Transverse colon (tissue), 4 donors: ENCODE results near the gene DIS3L2.

Source experiments
- POLR2AphosphoS5 ChIP-seq, 3 donors: sonication (generic); formaldehyde crosslinking; IDR thresholded peaks; one replicate each; pipeline ENCODE4 v1.6.1; 2016; ENCODE audit warnings: antibody characterized with exemption in 3 of 3
- TF ChIP-seq, protein P1 (sequence below), 5 experiments: fragments of 200-600 bp in 3 of 5; fragments of 450-650 bp in 2 of 5; sonication (generic) in 3 of 5; IDR thresholded peaks; 1 replicate in 2 of 5; 2 replicates in 3 of 5; pipeline ENCODE4 v1.5.1; 2016 to 2017; ENCODE audit warnings: antibody characterized with exemption in 5 of 5, inconsistent platforms in 3 of 5, mild to moderate bottlenecking in 2 of 5, moderate library complexity in 1 of 5

DNA sequence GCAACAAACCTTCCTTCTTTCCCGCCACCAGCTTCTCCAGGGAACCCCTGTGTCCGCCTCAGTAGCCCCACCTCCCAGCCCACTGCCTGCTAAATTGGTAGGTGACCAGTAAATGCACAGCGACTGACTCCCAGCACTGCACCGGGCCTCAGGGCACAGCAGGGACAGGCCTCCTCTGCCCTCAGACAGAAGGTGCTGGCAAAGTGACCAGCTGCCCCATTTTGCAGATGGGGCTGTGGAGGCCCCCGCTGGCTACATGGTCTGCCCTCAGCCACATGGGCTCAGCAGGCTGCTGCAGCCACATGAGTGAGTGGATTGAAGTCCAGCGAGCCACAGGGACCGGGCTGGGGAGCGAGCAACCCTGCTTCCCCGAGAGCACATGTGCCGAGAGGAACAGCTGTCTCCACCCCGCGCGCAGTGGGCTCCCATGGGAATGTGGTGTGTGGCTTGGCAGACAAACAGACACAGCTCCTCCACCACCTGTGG is 27.6 kb upstream of the DIS3L2 start:
- TF ChIP-seq, protein P1, sequence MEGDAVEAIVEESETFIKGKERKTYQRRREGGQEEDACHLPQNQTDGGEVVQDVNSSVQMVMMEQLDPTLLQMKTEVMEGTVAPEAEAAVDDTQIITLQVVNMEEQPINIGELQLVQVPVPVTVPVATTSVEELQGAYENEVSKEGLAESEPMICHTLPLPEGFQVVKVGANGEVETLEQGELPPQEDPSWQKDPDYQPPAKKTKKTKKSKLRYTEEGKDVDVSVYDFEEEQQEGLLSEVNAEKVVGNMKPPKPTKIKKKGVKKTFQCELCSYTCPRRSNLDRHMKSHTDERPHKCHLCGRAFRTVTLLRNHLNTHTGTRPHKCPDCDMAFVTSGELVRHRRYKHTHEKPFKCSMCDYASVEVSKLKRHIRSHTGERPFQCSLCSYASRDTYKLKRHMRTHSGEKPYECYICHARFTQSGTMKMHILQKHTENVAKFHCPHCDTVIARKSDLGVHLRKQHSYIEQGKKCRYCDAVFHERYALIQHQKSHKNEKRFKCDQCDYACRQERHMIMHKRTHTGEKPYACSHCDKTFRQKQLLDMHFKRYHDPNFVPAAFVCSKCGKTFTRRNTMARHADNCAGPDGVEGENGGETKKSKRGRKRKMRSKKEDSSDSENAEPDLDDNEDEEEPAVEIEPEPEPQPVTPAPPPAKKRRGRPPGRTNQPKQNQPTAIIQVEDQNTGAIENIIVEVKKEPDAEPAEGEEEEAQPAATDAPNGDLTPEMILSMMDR (IDR thresholded peaks at IDR 0.05), result no peak
- no peak for TF ChIP-seq POLR2AphosphoS5 (IDR thresholded peaks at IDR 0.05)
